Loucy (cell line): ENCODE results near the gene PTOV1.

Experiments
- H2AFZ ChIP-seq: fragments of 200-600 bp; sonication (generic); 2 replicates; pipeline ENCODE4 v1.6.0; 2016; ENCODE audit warnings: antibody characterized with exemption, mild to moderate bottlenecking, low read length, moderate library complexity
- H3F3A ChIP-seq: fragments of 200-600 bp; 2 replicates; pipeline ENCODE4 v1.6.0; 2016; ENCODE audit warnings: antibody characterized with exemption, low read depth, mild to moderate bottlenecking
- H3K27me3 ChIP-seq: fragments of 200-600 bp; sonication (generic); 2 replicates; pipeline ENCODE4 v1.6.1; 2014; ENCODE audit warnings: low read length, mild to moderate bottlenecking; ENCODE audit not compliant: insufficient read depth, poor library complexity, severe bottlenecking
- H3K36me3 ChIP-seq: fragments of 200-600 bp; sonication (generic); 2 replicates; pipeline ENCODE4 v1.6.1; 2016; ENCODE audit warnings: low read length; ENCODE audit not compliant: insufficient read depth
- H3K4me1 ChIP-seq: fragments of 200-600 bp; sonication (generic); 2 replicates; pipeline ENCODE4 v1.5.1; 2014; ENCODE audit warnings: low read length, mild to moderate bottlenecking; ENCODE audit not compliant: insufficient read depth, poor library complexity, severe bottlenecking
- H3K4me2 ChIP-seq: fragments of 200-600 bp; sonication (generic); 2 replicates; pipeline ENCODE4 v1.6.0; 2014; ENCODE audit warnings: antibody characterized with exemption, low read length, low read depth, mild to moderate bottlenecking; ENCODE audit not compliant: poor library complexity, severe bottlenecking
- H3K4me3 ChIP-seq: fragments of 200-600 bp; sonication (generic); 2 replicates; pipeline ENCODE4 v1.5.1; 2014; ENCODE audit warnings: low read length, mild to moderate bottlenecking, mixed read lengths; ENCODE audit not compliant: poor library complexity, severe bottlenecking
- H3K79me2 ChIP-seq: fragments of 200-600 bp; sonication (generic); 2 replicates; pipeline ENCODE4 v1.6.1; 2014; ENCODE audit warnings: low read length; ENCODE audit not compliant: insufficient read depth
- H3K9ac ChIP-seq: fragments of 200-600 bp; sonication (generic); 2 replicates; pipeline ENCODE4 v1.6.0; 2014; ENCODE audit warnings: mild to moderate bottlenecking, low read depth, low read length, moderate library complexity; ENCODE audit not compliant: poor library complexity, severe bottlenecking
- H3K9me2 ChIP-seq: fragments of 200-600 bp; sonication (generic); replicated peaks from 2 replicates; pipeline ENCODE4 v1.6.1; 2016; ENCODE audit warnings: low read depth, low read length, mixed read lengths
- H3K9me3 ChIP-seq: fragments of 200-600 bp; sonication (generic); 2 replicates; pipeline ENCODE4 v1.6.1; 2014; ENCODE audit warnings: mild to moderate bottlenecking, antibody characterized with exemption, low read length, low read depth; ENCODE audit not compliant: insufficient read depth
- H4K20me1 ChIP-seq: fragments of 200-600 bp; sonication (generic); 2 replicates; pipeline ENCODE4 v1.6.0; 2014; ENCODE audit warnings: antibody characterized with exemption, low read length, mild to moderate bottlenecking; ENCODE audit not compliant: insufficient read depth, poor library complexity, severe bottlenecking
- CTCF ChIP-seq: fragments of 200-600 bp; sonication (generic); conservative IDR thresholded peaks from 2 replicates; pipeline ENCODE4 v1.5.1; 2014; ENCODE audit warnings: mild to moderate bottlenecking, antibody characterized with exemption, low read length
- EZH2phosphoT487 ChIP-seq: fragments of 200-600 bp; IDR thresholded peaks from 2 replicates; pipeline ENCODE4 v1.6.1; 2018; ENCODE audit warnings: antibody characterized with exemption, mild to moderate bottlenecking, moderate library complexity, borderline replicate concordance

PTOV1 gene

GRCh38 chr19:49845414-49845813, 5.5 kb upstream of the PTOV1 start:
- Histone ChIP-seq H3K79me2 (no peaks in the 10 kb centered on the region; the same call in 1 of the 2 replicates), H3K36me3 (no peaks in the 10 kb centered on the region), H3K9me3 (no peaks in the 10 kb centered on the region), H3K4me2 (no peak overlapping the region), H3K4me1 (peaks cover 18% of the 10 kb centered on the region), H2AFZ (no peak overlapping the region), H3K9ac (no peak overlapping the region), H3F3A (no peaks in the 10 kb centered on the region), H4K20me1 (no peaks in the 10 kb centered on the region), H3K4me3 (no peak overlapping the region), H3K27me3 (no peaks in the 10 kb centered on the region), H3K9me2 (no peaks in the 10 kb centered on the region)
- no peak for TF ChIP-seq CTCF
- TF ChIP-seq EZH2phosphoT487, result no peak

- Histone ChIP-seq H3K4me2 (no peak overlapping the region), H2AFZ (no peak overlapping the region), H3K9me2 (no peaks in the 10 kb centered on the region), H3K36me3 (no peaks in the 10 kb centered on the region), H3K4me1 (peaks cover 18% of the 10 kb centered on the region), H3K4me3 (no peak overlapping the region), H3K9ac (no peak overlapping the region), H4K20me1 (no peaks in the 10 kb centered on the region), H3K27me3 (no peaks in the 10 kb centered on the region), H3F3A (0 out of 2 replicates have a peak, but pooled peaks cover 3% of the 10 kb centered on the region), H3K9me3 (no peaks in the 10 kb centered on the region), H3K79me2 (no peaks in the 10 kb centered on the region; the same call in 1 of the 2 replicates)
- no peak for TF ChIP-seq EZH2phosphoT487
- no peak for TF ChIP-seq CTCF
Observed at GRCh38 chr19:49846408-49846807, 4.6 kb upstream of the PTOV1 start.

- Histone ChIP-seq H3K27me3 (no peaks in the 10 kb centered on the region), H3K4me1 (peaks cover 31% of the 10 kb centered on the region), H4K20me1 (peaks cover 14% of the 10 kb centered on the region), H3K4me3 (peak overlapping the region; percentile 15), H3K9me3 (no peaks in the 10 kb centered on the region), H3F3A (0 out of 2 replicates have a peak, but pooled peaks cover 3% of the 10 kb centered on the region), H3K36me3 (no peaks in the 10 kb centered on the region), H3K9ac (no peak overlapping the region), H3K4me2 (peak overlapping the region; percentile 52), H3K79me2 (peaks cover 14% of the 10 kb centered on the region), H3K9me2 (no peaks in the 10 kb centered on the region), H2AFZ (no peak overlapping the region)
- TF ChIP-seq EZH2phosphoT487 (no peak), CTCF (no peak)
Observed at GRCh38 chr19:49847731-49848696, 2.9 kb upstream of the PTOV1 start.
